HCT116 (cell line): ENCODE measurements around the gene FYCO1. TPM values are rescaled to one million over a fixed set of nuclear protein-coding genes. Genes with fewer than 3 reads are reported as not detected.

Source experiments
- ATAC-seq: fragments of 200-7000 bp; cut with Tn5 transposase; 2 replicates; pipeline ENCODE4 v1.9.1; 2020; ENCODE audit warnings: mild to moderate bottlenecking, moderate library complexity
- BruUV-seq: library from RNA; stranded (reverse); fragments of 400-500 nt; replicated peaks from 2 replicates; lab custom pipeline; 2021; lab: Mats Ljungman, UMichigan
- CTCF ChIA-PET: fragments of 300-600 bp; sonication (Branson Sonifier 250); formaldehyde crosslinking; loops from one replicate; lab custom pipeline; 2021; ENCODE audit warnings: antibody characterized with exemption; lab: Charles Lee
- POLR2A ChIA-PET: fragments of 300-600, 350-600 bp; sonication (Branson Sonifier 250); formaldehyde crosslinking; loops from one replicate; lab custom pipeline; 2021; ENCODE audit warnings: antibody characterized with exemption; lab: Charles Lee
- RAD21 ChIA-PET, 2 experiments: fragments of 300-600 bp; sonication (Branson Sonifier 250); formaldehyde crosslinking; loops; one replicate each; lab custom pipeline; 2023; ENCODE audit warnings: low total read pairs in 2 of 2; ENCODE audit not compliant: uncharacterized antibody in 2 of 2, unreplicated experiment in 2 of 2, low non-redundant PET in 1 of 2; lab: Charles Lee
- DNase-seq: peaks from one replicate; pipeline ENCODE4 v3.0.0-alpha.2; 2010; ENCODE audit warnings: low read depth, low spot score
- H2AFZ ChIP-seq: fragments of 200-600 bp; shearing (Covaris generic), sonication (generic); 2 replicates; pipeline ENCODE4 v1.6.1; 2017; ENCODE audit warnings: low read depth, mixed run types, mixed read lengths, antibody characterized with exemption, low read length; ENCODE audit not compliant: poor library complexity, severe bottlenecking
- H3K27ac ChIP-seq: 2 replicates; pipeline ENCODE4 v1.5.1; 2012; ENCODE audit warnings: low read depth, low read length
- H3K27me3 ChIP-seq: fragments of 200-600 bp; sonication (generic); 2 replicates; pipeline ENCODE4 v1.6.1; 2016; ENCODE audit warnings: mixed run types, low read length, mixed read lengths; ENCODE audit not compliant: insufficient read depth
- H3K36me3 ChIP-seq, 2 experiments: fragments of 200-500 bp in 1 of 2; fragments of 200-600 bp in 1 of 2; sonication (Bioruptor generic) in 1 of 2; sonication (generic) in 1 of 2; 2 replicates each; pipeline versions ENCODE4 v1.5.1 to v1.6.1; 2014 to 2016; ENCODE audit warnings: low read length in 2 of 2, inconsistent platforms in 1 of 2, mixed read lengths in 1 of 2, mixed run types in 1 of 2; ENCODE audit not compliant: insufficient read depth in 2 of 2, control insufficient read depth in 1 of 2
- H3K4me1 ChIP-seq, 2 experiments: fragments of 200-600 bp in 1 of 2; sonication (generic) in 1 of 2; 2 replicates each; pipeline versions ENCODE4 v1.5.1 to v1.6.1; 2012 to 2017; ENCODE audit warnings: low read length in 2 of 2, inconsistent platforms in 1 of 2, mild to moderate bottlenecking in 1 of 2, mixed read lengths in 1 of 2, mixed run types in 1 of 2, moderate library complexity in 1 of 2; ENCODE audit not compliant: insufficient read depth in 2 of 2, control insufficient read depth in 1 of 2
- H3K4me2 ChIP-seq: fragments of 200-600 bp; sonication (generic); 2 replicates; pipeline ENCODE4 v1.6.1; 2017; ENCODE audit warnings: mixed run types, low read length, mixed read lengths
- H3K4me3 ChIP-seq, 2 experiments: fragments of 200-600 bp in 1 of 2; sonication (generic) in 1 of 2; replicated peaks in 1 of 2; 2 replicates each; pipeline ENCODE4 v1.5.1; 2011 to 2016; ENCODE audit warnings: low read length in 2 of 2, control low read depth in 1 of 2, low read depth in 1 of 2, mild to moderate bottlenecking in 1 of 2, mixed read lengths in 1 of 2, mixed run types in 1 of 2
- H3K79me2 ChIP-seq: fragments of 200-600 bp; sonication (generic); 2 replicates; pipeline ENCODE4 v1.6.1; 2017; ENCODE audit warnings: mild to moderate bottlenecking, mixed run types, low read length, moderate library complexity, mixed read lengths; ENCODE audit not compliant: insufficient read depth
- H3K9ac ChIP-seq: fragments of 200-600 bp; sonication (generic); 2 replicates; pipeline ENCODE4 v1.6.1; 2016; ENCODE audit warnings: low read length, mixed read lengths
- H3K9me2 ChIP-seq: fragments of 200-600 bp; sonication (generic), shearing (Covaris generic); 2 replicates; pipeline ENCODE4 v1.6.1; 2017; ENCODE audit warnings: mixed run types, mild to moderate bottlenecking, moderate library complexity; ENCODE audit not compliant: insufficient read depth
- H3K9me3 ChIP-seq, 2 experiments: fragments of 200-500 bp in 1 of 2; fragments of 200-600 bp in 1 of 2; sonication (Bioruptor generic) in 1 of 2; sonication (generic) in 1 of 2; 2 replicates each; pipeline ENCODE4 v1.6.1; 2014 to 2017; ENCODE audit warnings: low read length in 2 of 2, mixed read lengths in 2 of 2, inconsistent platforms in 1 of 2, low read depth in 1 of 2, mild to moderate bottlenecking in 1 of 2, mixed run types in 1 of 2, moderate library complexity in 1 of 2; ENCODE audit not compliant: control insufficient read depth in 1 of 2, insufficient read depth in 1 of 2
- H4K20me1 ChIP-seq: fragments of 200-600 bp; sonication (generic), shearing (Covaris generic); 2 replicates; pipeline ENCODE4 v1.6.1; 2017; ENCODE audit warnings: mixed run types, mild to moderate bottlenecking, moderate library complexity; ENCODE audit not compliant: insufficient read depth
- ELF1 ChIP-seq: IDR thresholded peaks from 2 replicates; pipeline ENCODE4 v1.6.1; 2012; ENCODE audit warnings: low read depth, borderline replicate concordance
- EZH2 ChIP-seq: fragments of 200-600 bp; sonication (generic); IDR thresholded peaks from 2 replicates; pipeline ENCODE4 v1.6.1; 2017; ENCODE audit warnings: antibody characterized with exemption, mixed run types
- EZH2phosphoT487 ChIP-seq: fragments of 200-600 bp; IDR thresholded peaks from 2 replicates; pipeline ENCODE4 v1.6.1; 2018; ENCODE audit warnings: antibody characterized with exemption, borderline replicate concordance
- JUND ChIP-seq: IDR thresholded peaks from 2 replicates; pipeline ENCODE4 v1.6.1; 2012
- POLR2A ChIP-seq: IDR thresholded peaks from 2 replicates; pipeline ENCODE4 v1.7.0; 2011; ENCODE audit warnings: borderline replicate concordance; ENCODE audit not compliant: insufficient read depth, insufficient read length; ENCODE audit errors: extremely low read depth
- POLR2AphosphoS5 ChIP-seq: IDR thresholded peaks from 2 replicates; pipeline ENCODE4 v1.6.1; 2011; ENCODE audit warnings: mild to moderate bottlenecking, low read depth, low read length, moderate library complexity
- RAD21 ChIP-seq: IDR thresholded peaks from 2 replicates; pipeline ENCODE4 v1.6.1; 2012; ENCODE audit warnings: low read depth, mild to moderate bottlenecking
- REST ChIP-seq: IDR thresholded peaks from 2 replicates; pipeline ENCODE4 v1.6.1; 2012; ENCODE audit warnings: low read depth
- SIN3A ChIP-seq: IDR thresholded peaks from 2 replicates; pipeline ENCODE4 v1.6.1; 2012; ENCODE audit warnings: low read depth
- SP1 ChIP-seq: IDR thresholded peaks from 2 replicates; pipeline ENCODE4 v1.6.1; 2012; ENCODE audit warnings: low read depth
- TCF7L2 ChIP-seq: IDR thresholded peaks from 2 replicates; pipeline ENCODE4 v1.7.0; 2011; ENCODE audit warnings: borderline replicate concordance, inconsistent platforms; ENCODE audit not compliant: insufficient read depth, insufficient read length; ENCODE audit errors: extremely low read depth
- YY1 ChIP-seq: IDR thresholded peaks from 2 replicates; pipeline ENCODE4 v1.6.1; 2011; ENCODE audit warnings: low read length, low read depth, moderate library complexity, mild to moderate bottlenecking; ENCODE audit not compliant: insufficient replicate concordance; ENCODE audit errors: extremely low read depth
- ZNF274 ChIP-seq: fragments of 200-500 bp; sonication (Bioruptor generic); IDR thresholded peaks from 2 replicates; pipeline ENCODE4 v1.6.1; 2014; ENCODE audit warnings: mild to moderate bottlenecking, low read depth, low read length, inconsistent platforms
- intact Hi-C: fragments of 100-400 bp; cut with micrococcal nuclease; formaldehyde crosslinking; loops from 2 replicates; pipeline ENCODE4 v1.10.0; 2022
- total RNA-seq: library from RNA; stranded (reverse); gene quantifications from one replicate; pipeline ENCODE4 v1.2.1, GENCODE V29; 2021; ENCODE audit not compliant: unreplicated experiment
- TF ChIP-seq, protein P1 (sequence below), 3 experiments: fragments of 200-600 bp in 1 of 3; sonication (generic) in 1 of 3; IDR thresholded peaks in 2 of 3; conservative IDR thresholded peaks in 1 of 3; 2 replicates each; pipeline ENCODE4 v1.5.1; 2012 to 2017; ENCODE audit warnings: low read depth in 2 of 3, low read length in 2 of 3, antibody characterized with exemption in 1 of 3, borderline replicate concordance in 1 of 3, control low read depth in 1 of 3, mild to moderate bottlenecking in 1 of 3, mixed read lengths in 1 of 3, mixed run types in 1 of 3, moderate library complexity in 1 of 3; ENCODE audit not compliant: insufficient read depth in 1 of 3
- TF ChIP-seq, protein P2 (sequence below): IDR thresholded peaks from 2 replicates; pipeline ENCODE4 v1.6.1; 2012

The FYCO1 gene
- total RNA-seq, 1 experiment from 2014 or later: 15.8 TPM

DNA sequence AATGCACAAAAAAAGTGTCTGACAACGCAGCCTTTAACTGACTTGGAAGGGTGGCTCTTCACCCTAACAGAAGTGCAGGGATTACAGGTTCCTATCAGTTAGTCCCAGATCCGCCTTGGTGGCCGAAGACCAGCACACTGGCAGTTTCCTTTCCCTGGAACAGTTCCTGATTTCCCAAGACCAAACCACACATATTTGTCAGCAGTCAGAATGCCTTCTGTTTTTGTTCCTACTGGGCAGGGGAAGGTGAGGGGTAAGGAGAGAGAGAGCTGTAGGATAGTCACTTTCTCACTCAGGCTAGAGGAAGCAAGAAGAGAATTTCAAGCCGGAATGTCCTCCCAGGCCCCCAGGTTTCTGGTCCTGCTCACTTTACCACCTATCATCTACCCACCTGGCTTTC is 43.2 kb downstream of the FYCO1 start:
- Histone ChIP-seq H3K79me2 (no peaks in the 10 kb centered on the region), H3K4me3 (no peak overlapping the region), H3K9ac (no peak overlapping the region), H3K27ac (no peak overlapping the region), H4K20me1 (no peaks in the 10 kb centered on the region), H3K36me3 (peaks cover 25 to 39% of the 10 kb centered on the region in 2 experiments; a peak in 3 of 4 replicates), H3K4me1 (no peaks in the 10 kb centered on the region), H3K27me3 (no peaks in the 10 kb centered on the region), H3K9me2 (no peaks in the 10 kb centered on the region), H2AFZ (no peak overlapping the region), H3K9me3 (no peaks in the 10 kb centered on the region), H3K4me2 (no peak overlapping the region)
- no peak for DNase-seq
- RAD21 ChIA-PET: no interaction called here
- BruUV-seq: no TSS peak
- TF ChIP-seq SIN3A: no peak
- POLR2A ChIA-PET: no interaction called here
- CTCF ChIA-PET: interaction anchor here (1.3 kb wide), 1 partner anchor 14 kb away, joined by 3 read pairs; no protein-coding TSS in a partner anchor
- no peak for ATAC-seq
- intact Hi-C loops: no loop called here

GRCh38 chr3:45951946-45952345 is 43.7 kb downstream of the FYCO1 start:
- no peak overlapping the region for H2AFZ ChIP-seq
- peaks cover 20 to 42% of the 10 kb centered on the region in 2 experiments for H3K36me3 ChIP-seq
- intact Hi-C loops: no loop called here
- RAD21 ChIA-PET: no interaction called here
- no peaks in the 10 kb centered on the region for H3K4me1 ChIP-seq
- no peaks in the 10 kb centered on the region for H3K79me2 ChIP-seq
- no peak overlapping the region for H3K27ac ChIP-seq
- TF ChIP-seq, protein P1, sequence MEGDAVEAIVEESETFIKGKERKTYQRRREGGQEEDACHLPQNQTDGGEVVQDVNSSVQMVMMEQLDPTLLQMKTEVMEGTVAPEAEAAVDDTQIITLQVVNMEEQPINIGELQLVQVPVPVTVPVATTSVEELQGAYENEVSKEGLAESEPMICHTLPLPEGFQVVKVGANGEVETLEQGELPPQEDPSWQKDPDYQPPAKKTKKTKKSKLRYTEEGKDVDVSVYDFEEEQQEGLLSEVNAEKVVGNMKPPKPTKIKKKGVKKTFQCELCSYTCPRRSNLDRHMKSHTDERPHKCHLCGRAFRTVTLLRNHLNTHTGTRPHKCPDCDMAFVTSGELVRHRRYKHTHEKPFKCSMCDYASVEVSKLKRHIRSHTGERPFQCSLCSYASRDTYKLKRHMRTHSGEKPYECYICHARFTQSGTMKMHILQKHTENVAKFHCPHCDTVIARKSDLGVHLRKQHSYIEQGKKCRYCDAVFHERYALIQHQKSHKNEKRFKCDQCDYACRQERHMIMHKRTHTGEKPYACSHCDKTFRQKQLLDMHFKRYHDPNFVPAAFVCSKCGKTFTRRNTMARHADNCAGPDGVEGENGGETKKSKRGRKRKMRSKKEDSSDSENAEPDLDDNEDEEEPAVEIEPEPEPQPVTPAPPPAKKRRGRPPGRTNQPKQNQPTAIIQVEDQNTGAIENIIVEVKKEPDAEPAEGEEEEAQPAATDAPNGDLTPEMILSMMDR (IDR thresholded peaks at IDR 0.05 in 2 of 3, conservative IDR thresholded peaks at IDR 0.05 in 1 of 3; ENCODE audit: borderline replicate concordance in 1 of 3, insufficient read depth in 1 of 3, low read depth in 2 of 3, low read length in 2 of 3): no peak
- no peak for TF ChIP-seq ZNF274
- TF ChIP-seq JUND: no peak
- no peak for TF ChIP-seq TCF7L2
- no peak for TF ChIP-seq SP1
- TF ChIP-seq RAD21: no peak
- TF ChIP-seq, protein P2, sequence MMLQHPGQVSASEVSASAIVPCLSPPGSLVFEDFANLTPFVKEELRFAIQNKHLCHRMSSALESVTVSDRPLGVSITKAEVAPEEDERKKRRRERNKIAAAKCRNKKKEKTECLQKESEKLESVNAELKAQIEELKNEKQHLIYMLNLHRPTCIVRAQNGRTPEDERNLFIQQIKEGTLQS: no peak
- no peak for TF ChIP-seq POLR2AphosphoS5
- TF ChIP-seq EZH2: no peak
- TF ChIP-seq REST: no peak
- no peak for TF ChIP-seq POLR2A
- TF ChIP-seq EZH2phosphoT487: no peak
- no peak for TF ChIP-seq YY1
- TF ChIP-seq ELF1: no peak
- no TSS peak for BruUV-seq
- no peaks in the 10 kb centered on the region for H3K9me3 ChIP-seq
- H3K4me2 ChIP-seq: no peak overlapping the region
- H3K9me2 ChIP-seq: no peaks in the 10 kb centered on the region
- H3K27me3 ChIP-seq: no peaks in the 10 kb centered on the region
- H4K20me1 ChIP-seq: no peaks in the 10 kb centered on the region
- DNase-seq (no peak), ATAC-seq (no peak)
- POLR2A ChIA-PET: no interaction called here
- H3K9ac ChIP-seq: no peak overlapping the region
- CTCF ChIA-PET: interaction anchor here (1.3 kb wide), 1 partner anchor 13 kb away, joined by 3 read pairs; no protein-coding TSS in a partner anchor
- no peak overlapping the region for H3K4me3 ChIP-seq
